ENCODE data around the gene NSMF.

NSMF gene

GRCh38 chr9:137429974-137430722 is 29.0 kb downstream of the NSMF start:
- DNase-seq: no peak

GRCh38 chr9:137429546-137429890 is 29.6 kb downstream of the NSMF start:
- no peak for DNase-seq

GRCh38 chr9:137428841-137429545 is 30.1 kb downstream of the NSMF start:
- DNase-seq: no peak

GRCh38 chr9:137428311-137428630 is 30.9 kb downstream of the NSMF start:
- no peak for DNase-seq

GRCh38 chr9:137427454-137428310 is 31.5 kb downstream of the NSMF start:
- DNase-seq: no peak

GRCh38 chr9:137426018-137426681 is 33.0 kb downstream of the NSMF start:
- DNase-seq: no peak

GRCh38 chr9:137423514-137424291 is 35.4 kb downstream of the NSMF start:
- no peak for DNase-seq

GRCh38 chr9:137422604-137423513 is 36.3 kb downstream of the NSMF start, which contains the start of the genes EXD3 and NOXA1:
EXD3 (minus strand) TSS chr9:137423162; CDS start chr9:137395357, 27,805 bp downstream.
NOXA1 (plus strand) TSS chr9:137423393; CDS start chr9:137423530, 137 bp downstream.
- peak; percentile 83 to 98 for DNase-seq

GRCh38 chr9:137421838-137422603 is 37.1 kb downstream of the NSMF start:
- no peak for DNase-seq

GRCh38 chr9:137417161-137418021 is 41.7 kb downstream of the NSMF start:
- no peak for DNase-seq

GRCh38 chr9:137416563-137417151 is 42.5 kb downstream of the NSMF start:
- DNase-seq: no peak

GRCh38 chr9:137416006-137416562 is 43.0 kb downstream of the NSMF start:
- DNase-seq: no peak

GRCh38 chr9:137415451-137415850 is 43.7 kb downstream of the NSMF start:
- no peak for DNase-seq

GRCh38 chr9:137412431-137412830 is 46.7 kb downstream of the NSMF start:
- DNase-seq: no peak

- DNase-seq: peak in 1 of 2 experiments; percentile 24
Measured at GRCh38 chr9:137411645-137412380, 47.3 kb downstream of the NSMF start.

GRCh38 chr9:137411260-137411644 is 47.9 kb downstream of the NSMF start:
- no peak for DNase-seq

GRCh38 chr9:137410891-137411249 is 48.3 kb downstream of the NSMF start:
- DNase-seq: no peak
